Suprapubic skin (tissue), 4 donors: ENCODE results near the gene RASA3. TPM values are rescaled to one million over a fixed set of nuclear protein-coding genes. Genes with fewer than 3 reads are reported as not detected.

Experiments
- DNase-seq, 2 donors: peaks; one replicate each; pipeline ENCODE4 v3.0.0-alpha.2; 2019; ENCODE audit warnings: low spot score in 2 of 2
- H3K27ac ChIP-seq: fragments of 200-600 bp; sonication (generic); one replicate; pipeline ENCODE4 v1.5.1; 2019
- H3K27me3 ChIP-seq: fragments of 200-600 bp; sonication (generic); one replicate; pipeline ENCODE4 v1.5.1; 2019
- H3K36me3 ChIP-seq: fragments of 200-600 bp; sonication (generic); one replicate; pipeline ENCODE4 v1.5.1; 2019
- H3K4me1 ChIP-seq: fragments of 200-600 bp; sonication (generic); one replicate; pipeline ENCODE4 v1.5.1; 2019
- H3K4me3 ChIP-seq: fragments of 200-600 bp; sonication (generic); one replicate; pipeline ENCODE4 v1.5.1; 2019; ENCODE audit warnings: mild to moderate bottlenecking
- H3K9me3 ChIP-seq: fragments of 200-600 bp; sonication (generic); one replicate; pipeline ENCODE4 v1.5.1; 2019
- CTCF ChIP-seq, 2 donors: fragments of 200-600 bp in 1 of 2; fragments of 450-650 bp in 1 of 2; sonication (generic) in 1 of 2; IDR thresholded peaks; one replicate each; pipeline ENCODE4 v1.5.1; 2016 to 2019; ENCODE audit warnings: antibody characterized with exemption in 2 of 2, mild to moderate bottlenecking in 1 of 2, moderate library complexity in 1 of 2
- EP300 ChIP-seq: sonication (generic); formaldehyde crosslinking; IDR thresholded peaks from one replicate; pipeline ENCODE4 v1.6.1; 2017; ENCODE audit warnings: antibody characterized with exemption
- POLR2A ChIP-seq, 2 donors: fragments of 450-650 bp; IDR thresholded peaks; one replicate each; pipeline ENCODE4 v1.6.1; 2017; ENCODE audit warnings: antibody characterized with exemption in 2 of 2, mild to moderate bottlenecking in 2 of 2, moderate library complexity in 2 of 2
- POLR2AphosphoS5 ChIP-seq, 3 donors: sonication (generic); formaldehyde crosslinking; IDR thresholded peaks; one replicate each; pipeline ENCODE4 v1.6.1; 2017; ENCODE audit warnings: antibody characterized with exemption in 3 of 3
- WGBS: methylation state at CpG from one replicate; pipeline ENCODE4 v1.1.5; 2018; 5-methylcytosine and 5-hydroxymethylcytosine counted together
- total RNA-seq, 4 donors: library from RNA; depleted of rRNA; stranded (reverse); fragments of >200 nt; gene quantifications; one replicate each; pipeline ENCODE4 v1.1.0, GENCODE V29; 2016

Gene RASA3
- total RNA-seq, 4 donors from 2014 or later: 15.3 to 37.1 (median 16.4) TPM

DNA sequence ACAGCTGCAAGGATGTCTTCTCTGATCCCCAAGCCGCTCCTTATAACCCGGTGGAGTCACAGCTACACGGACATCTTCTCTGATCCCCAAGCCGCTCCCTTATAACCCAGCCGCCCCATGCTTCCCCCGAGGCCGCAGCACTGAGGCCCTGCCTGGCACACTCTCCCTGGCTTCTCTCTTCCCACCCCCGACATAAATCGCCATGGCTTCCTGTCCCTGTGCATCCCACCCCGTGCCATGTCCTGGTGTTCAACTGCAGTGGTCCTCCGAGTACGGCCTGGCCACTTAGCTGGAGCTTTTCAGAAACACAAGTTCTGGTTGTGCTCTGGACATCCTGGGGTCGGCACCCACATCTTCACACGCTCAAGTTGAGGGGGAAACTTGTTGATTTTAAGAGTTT lies 60.4 kb downstream of the RASA3 start:
- H3K36me3 ChIP-seq: no peaks in the 10 kb centered on the region
- peak; percentile 41 to 58 for DNase-seq
- H3K4me3 ChIP-seq: no peak overlapping the region
- WGBS: 78% methylated on average over 14 of the region's 14 CpGs
- H3K27ac ChIP-seq: no peak overlapping the region
- peaks cover 24% of the 10 kb centered on the region for H3K4me1 ChIP-seq
- H3K27me3 ChIP-seq: no peaks in the 10 kb centered on the region
- TF ChIP-seq EP300 (no peak), CTCF (IDR thresholded peaks at IDR 0.05) (no peak), POLR2AphosphoS5 (IDR thresholded peaks at IDR 0.05) (no peak), POLR2A (IDR thresholded peaks at IDR 0.05) (no peak)
- no peaks in the 10 kb centered on the region for H3K9me3 ChIP-seq

- WGBS: 94% methylated on average over 10 of the region's 10 CpGs
- Histone ChIP-seq H3K27me3 (no peaks in the 10 kb centered on the region), H3K4me3 (no peak overlapping the region), H3K9me3 (no peaks in the 10 kb centered on the region), H3K36me3 (no peaks in the 10 kb centered on the region), H3K27ac (no peak overlapping the region), H3K4me1 (peaks cover 29% of the 10 kb centered on the region)
- DNase-seq: peak; percentile 39 to 48
- no peak for TF ChIP-seq POLR2AphosphoS5 (IDR thresholded peaks at IDR 0.05)
- no peak for TF ChIP-seq POLR2A (IDR thresholded peaks at IDR 0.05)
- no peak for TF ChIP-seq EP300
- TF ChIP-seq CTCF (IDR thresholded peaks at IDR 0.05): no peak
These were observed 61.0 kb downstream of the RASA3 start for GRCh38 chr13:114071410-114071809.

DNA sequence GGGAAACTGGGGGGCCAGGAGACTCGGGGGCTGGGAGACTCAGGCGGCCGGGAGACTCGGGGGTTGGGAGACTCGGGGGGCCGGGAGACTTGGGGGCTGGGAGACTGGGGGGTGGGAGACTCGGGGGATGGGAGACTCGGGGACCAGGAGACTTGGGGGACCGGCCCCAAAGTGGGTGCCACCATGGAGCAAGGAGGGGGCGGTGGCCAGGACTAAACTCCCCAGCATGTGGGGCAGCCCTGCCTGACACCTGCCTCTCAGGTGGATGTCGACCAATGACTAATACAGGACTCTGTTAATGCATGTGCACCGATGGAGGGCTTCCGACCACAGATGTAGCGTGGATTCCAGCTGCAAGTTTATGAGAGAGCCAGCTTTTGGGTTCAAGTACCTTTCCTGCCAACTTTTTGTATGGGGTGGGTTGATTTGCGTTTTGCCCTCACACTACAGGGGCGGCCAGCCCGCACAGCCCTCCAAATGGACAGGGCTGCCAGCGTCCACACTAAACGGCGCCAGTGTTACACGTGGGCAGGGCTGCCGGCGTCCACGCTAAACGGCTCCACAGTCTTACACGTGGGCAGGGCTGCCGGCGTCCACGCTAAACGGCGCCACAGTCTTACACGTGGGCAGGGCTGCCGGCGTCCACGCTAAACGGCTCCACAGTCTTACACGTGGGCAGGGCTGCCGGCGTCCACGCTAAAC lies 62.2 kb downstream of the RASA3 start:
- peak in 1 of 2 donors; percentile 69 for DNase-seq

GRCh38 chr13:114069376-114070097 lies 62.9 kb downstream of the RASA3 start:
- peak overlapping the region; percentile 97 for H3K27ac ChIP-seq
- no peak overlapping the region for H3K4me3 ChIP-seq
- peaks cover 48% of the 10 kb centered on the region for H3K4me1 ChIP-seq
- DNase-seq: peak; percentile 67 to 72
- no peaks in the 10 kb centered on the region for H3K9me3 ChIP-seq
- TF ChIP-seq EP300: no peak
- TF ChIP-seq CTCF (IDR thresholded peaks at IDR 0.05): no peak
- TF ChIP-seq POLR2AphosphoS5 (IDR thresholded peaks at IDR 0.05): no peak
- TF ChIP-seq POLR2A (IDR thresholded peaks at IDR 0.05): no peak
- no peaks in the 10 kb centered on the region for H3K36me3 ChIP-seq
- no peaks in the 10 kb centered on the region for H3K27me3 ChIP-seq
- 65% methylated on average over 13 of the region's 32 CpGs for WGBS

More for the DNA sequence above, 62.2 kb downstream of the RASA3 start:
- H3K27ac ChIP-seq: no peak overlapping the region
- no peak overlapping the region for H3K4me3 ChIP-seq
- H3K36me3 ChIP-seq: no peaks in the 10 kb centered on the region
- H3K27me3 ChIP-seq: no peaks in the 10 kb centered on the region
- H3K9me3 ChIP-seq: no peaks in the 10 kb centered on the region
- no peak for TF ChIP-seq EP300
- no peak for TF ChIP-seq POLR2A (IDR thresholded peaks at IDR 0.05)
- no peak for TF ChIP-seq CTCF (IDR thresholded peaks at IDR 0.05)
- TF ChIP-seq POLR2AphosphoS5 (IDR thresholded peaks at IDR 0.05): no peak
- peaks cover 41% of the 10 kb centered on the region for H3K4me1 ChIP-seq
- 94% methylated on average over 38 of the region's 40 CpGs for WGBS

DNA sequence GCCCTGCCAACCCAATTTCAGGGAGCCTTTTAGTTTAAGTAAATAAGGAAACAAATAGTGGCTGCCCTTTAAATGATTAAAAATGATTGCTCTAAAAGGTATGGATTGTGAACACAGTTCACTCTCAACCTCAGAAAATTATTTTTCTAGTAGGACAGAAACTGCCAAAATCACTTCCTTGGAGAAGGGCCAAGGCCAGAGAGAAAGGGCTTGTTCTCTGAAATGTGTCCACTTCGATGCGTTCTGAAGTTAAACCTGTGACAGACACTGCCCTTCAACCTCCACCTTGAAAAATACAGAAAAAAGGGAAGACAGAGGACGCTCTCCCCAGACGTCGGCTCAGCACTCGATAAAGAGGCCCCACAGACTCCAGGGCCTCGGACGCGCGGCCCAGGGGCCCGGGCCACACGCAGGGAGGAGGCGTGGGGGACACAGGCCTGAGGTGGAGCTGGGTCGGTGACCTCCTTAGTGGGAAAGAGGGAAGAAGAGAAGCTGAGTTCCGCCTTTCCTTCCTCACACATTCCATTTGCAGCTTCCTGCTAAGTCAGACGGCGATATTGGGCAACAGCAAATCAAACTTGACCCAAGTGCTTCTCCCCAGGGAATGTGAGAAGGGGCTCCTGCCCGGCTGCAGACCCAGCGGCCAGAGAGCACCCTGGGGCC lies 63.6 kb downstream of the RASA3 start:
- peak overlapping the region; percentile 97 for H3K27ac ChIP-seq
- no peak for TF ChIP-seq EP300
- TF ChIP-seq POLR2A (IDR thresholded peaks at IDR 0.05): no peak
- peak in 1 of 3 donors; percentile 44 for TF ChIP-seq POLR2AphosphoS5 (IDR thresholded peaks at IDR 0.05)
- peaks cover 56% of the 10 kb centered on the region for H3K4me1 ChIP-seq
- WGBS: 64% methylated on average over 19 of the region's 19 CpGs
- no peaks in the 10 kb centered on the region for H3K36me3 ChIP-seq
- peak; percentile 77 to 82 for DNase-seq
- no peaks in the 10 kb centered on the region for H3K27me3 ChIP-seq
- no peaks in the 10 kb centered on the region for H3K9me3 ChIP-seq
- H3K4me3 ChIP-seq: no peak overlapping the region
